GM10266 (cell line): Measurements from ENCODE around the gene LCN12.

Experiments used
- DNase-seq: peaks from one replicate; pipeline ENCODE4 v3.0.0; 2012; ENCODE audit errors: extremely low spot score
- TF ChIP-seq, protein P1 (sequence below): IDR thresholded peaks from 2 replicates; pipeline ENCODE4 v1.5.1; 2012; ENCODE audit warnings: mild to moderate bottlenecking, low read depth; ENCODE audit not compliant: control insufficient read depth, insufficient read depth; ENCODE audit errors: missing control alignments

LCN12 gene

GRCh38 chr9:136972335-136972734 is 20.3 kb downstream of the LCN12 start:
- no peak for DNase-seq

GRCh38 chr9:136972743-136973142 is 20.7 kb downstream of the LCN12 start:
- DNase-seq: no peak
- TF ChIP-seq, protein P1, sequence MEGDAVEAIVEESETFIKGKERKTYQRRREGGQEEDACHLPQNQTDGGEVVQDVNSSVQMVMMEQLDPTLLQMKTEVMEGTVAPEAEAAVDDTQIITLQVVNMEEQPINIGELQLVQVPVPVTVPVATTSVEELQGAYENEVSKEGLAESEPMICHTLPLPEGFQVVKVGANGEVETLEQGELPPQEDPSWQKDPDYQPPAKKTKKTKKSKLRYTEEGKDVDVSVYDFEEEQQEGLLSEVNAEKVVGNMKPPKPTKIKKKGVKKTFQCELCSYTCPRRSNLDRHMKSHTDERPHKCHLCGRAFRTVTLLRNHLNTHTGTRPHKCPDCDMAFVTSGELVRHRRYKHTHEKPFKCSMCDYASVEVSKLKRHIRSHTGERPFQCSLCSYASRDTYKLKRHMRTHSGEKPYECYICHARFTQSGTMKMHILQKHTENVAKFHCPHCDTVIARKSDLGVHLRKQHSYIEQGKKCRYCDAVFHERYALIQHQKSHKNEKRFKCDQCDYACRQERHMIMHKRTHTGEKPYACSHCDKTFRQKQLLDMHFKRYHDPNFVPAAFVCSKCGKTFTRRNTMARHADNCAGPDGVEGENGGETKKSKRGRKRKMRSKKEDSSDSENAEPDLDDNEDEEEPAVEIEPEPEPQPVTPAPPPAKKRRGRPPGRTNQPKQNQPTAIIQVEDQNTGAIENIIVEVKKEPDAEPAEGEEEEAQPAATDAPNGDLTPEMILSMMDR: no peak

More at GRCh38 chr9:136972335-136972734, 20.3 kb downstream of the LCN12 start:
- TF ChIP-seq, protein P1: no peak

DNA sequence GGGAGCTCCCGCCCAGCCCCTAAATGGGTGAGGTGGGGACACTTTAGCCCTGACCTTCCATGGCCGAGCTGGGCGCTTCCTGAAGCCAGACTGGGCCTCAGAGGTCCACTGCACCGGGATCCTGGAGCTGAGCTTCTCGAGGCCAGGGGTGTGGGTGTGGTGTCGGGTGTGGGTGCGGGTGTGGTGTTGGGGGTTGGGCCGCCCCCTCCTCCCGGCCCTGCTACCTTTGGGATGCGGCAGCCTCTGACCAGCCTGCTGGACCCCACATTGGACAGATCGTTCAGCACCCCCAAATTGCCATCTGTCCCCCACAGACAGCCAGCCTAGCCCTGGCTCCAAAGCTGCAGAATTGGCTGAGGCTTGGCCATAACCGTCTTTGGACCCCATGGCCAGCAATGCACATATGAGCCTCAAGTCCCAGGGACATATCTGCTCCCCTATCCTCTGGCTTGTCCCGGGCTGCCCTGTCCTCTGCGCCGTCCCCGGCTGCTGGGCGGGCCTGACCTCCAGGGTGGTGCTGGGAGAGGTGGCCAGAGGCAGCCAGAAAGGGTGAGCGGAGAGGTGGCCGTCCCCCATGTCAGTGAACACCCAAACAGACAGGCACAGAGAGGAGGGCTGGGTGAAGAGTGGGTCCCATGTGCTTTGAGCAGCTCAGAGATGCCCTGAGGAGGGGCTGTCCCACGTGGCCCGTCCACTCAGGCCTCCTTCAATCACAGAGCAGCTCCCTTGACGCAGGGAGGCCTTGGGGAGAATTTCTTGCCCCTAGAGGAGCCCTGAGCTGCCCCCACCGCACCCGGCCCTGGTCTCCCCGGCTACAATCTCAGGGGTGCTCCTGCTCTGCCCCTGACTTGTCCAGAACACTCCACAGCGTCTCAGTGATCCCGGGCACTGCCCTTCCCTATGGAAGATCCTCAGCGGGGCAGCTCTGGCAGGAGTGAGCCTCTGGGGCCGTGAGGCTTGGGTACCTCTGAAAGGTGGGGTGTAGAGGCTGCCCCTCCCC is 21.8 kb downstream of the LCN12 start:
- TF ChIP-seq, protein P1: no peak
- DNase-seq: no peak

DNA sequence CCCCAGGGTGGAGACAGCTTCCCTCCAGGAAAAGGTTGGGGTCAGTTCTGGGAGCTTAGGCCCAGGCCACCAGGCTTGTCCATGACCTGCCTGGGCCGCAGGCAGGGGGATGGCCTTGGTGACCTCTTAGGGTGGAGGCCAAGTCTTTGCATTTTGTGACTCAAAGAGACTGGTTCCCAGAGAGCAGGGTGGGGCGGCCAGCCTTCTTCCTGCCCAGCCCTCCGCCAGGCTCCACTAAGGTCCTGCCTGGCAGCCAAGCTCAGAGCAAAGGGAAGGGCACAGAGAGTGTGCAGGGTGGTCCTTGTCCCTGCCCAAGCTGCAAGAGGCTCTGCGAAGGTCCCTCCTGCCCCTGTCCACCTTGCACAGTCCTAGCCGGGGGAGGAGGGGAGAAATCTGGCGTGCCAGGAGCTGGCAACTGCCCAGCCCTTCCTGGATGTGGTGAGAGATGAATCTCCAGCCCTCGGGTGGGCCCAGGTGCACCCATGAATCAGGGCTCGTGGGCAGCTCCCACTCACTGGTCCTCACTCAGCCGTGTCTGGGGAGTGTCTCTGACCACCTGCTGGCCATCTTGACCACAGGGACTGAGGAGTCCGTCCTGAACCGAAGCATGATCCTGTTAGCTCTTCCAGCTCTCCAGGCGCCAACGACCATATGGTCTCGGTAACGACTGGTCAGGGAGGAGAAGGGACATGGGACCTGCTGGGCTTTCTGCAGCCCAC is 22.9 kb downstream of the LCN12 start:
- TF ChIP-seq, protein P1: no peak
- DNase-seq: no peak

DNA sequence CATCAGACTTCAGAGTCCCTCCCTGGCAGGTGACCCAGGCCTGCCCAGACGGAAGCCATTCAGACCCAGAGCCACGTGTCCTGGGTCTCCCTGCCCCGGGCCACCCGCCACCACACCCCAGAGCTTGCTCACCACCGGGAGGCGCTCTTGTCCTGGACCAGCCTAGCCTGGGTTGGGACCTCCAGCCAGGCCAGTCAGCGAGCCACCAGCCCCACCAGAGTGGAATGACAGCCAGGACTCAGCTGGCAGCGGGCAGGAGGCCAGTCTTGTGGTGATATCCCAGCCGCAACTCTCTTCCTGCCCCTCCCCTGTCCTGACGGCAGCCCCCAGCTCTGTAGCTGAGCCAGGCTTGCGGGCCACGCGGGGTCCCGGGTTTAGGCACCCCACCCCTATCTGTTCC is 23.6 kb downstream of the LCN12 start:
- TF ChIP-seq, protein P1: peak; percentile 37
- peak; percentile 71 for DNase-seq

GRCh38 chr9:136977223-136977622 is 25.1 kb downstream of the LCN12 start, which contains the start of gene PTGDS:
Gene PTGDS, plus strand, starts transcription at chr9:136977504. Its CDS starts 75 bp downstream, at chr9:136977579.
- DNase-seq: no peak
- TF ChIP-seq, protein P1: no peak
